Subcutaneous adipose tissue (tissue), 4 donors: ENCODE measurements around the gene ETS1. TPM values are rescaled to one million over a fixed set of nuclear protein-coding genes. Genes with fewer than 3 reads are reported as not detected.

Source experiments
- total RNA-seq, 4 donors: library from RNA; depleted of rRNA; stranded (reverse); fragments of >200 nt; gene quantifications; one replicate each; pipeline ENCODE4 v1.1.0, GENCODE V29; 2016
- TF ChIP-seq, protein P1 (sequence below): fragments of 450-650 bp; IDR thresholded peaks from one replicate; pipeline ENCODE4 v1.5.1; 2016; ENCODE audit warnings: low read depth, mild to moderate bottlenecking, control low read depth, antibody characterized with exemption, moderate library complexity

Gene ETS1
- total RNA-seq, 4 donors from 2014 or later = 57.6 to 149 (median 96.7) TPM

DNA sequence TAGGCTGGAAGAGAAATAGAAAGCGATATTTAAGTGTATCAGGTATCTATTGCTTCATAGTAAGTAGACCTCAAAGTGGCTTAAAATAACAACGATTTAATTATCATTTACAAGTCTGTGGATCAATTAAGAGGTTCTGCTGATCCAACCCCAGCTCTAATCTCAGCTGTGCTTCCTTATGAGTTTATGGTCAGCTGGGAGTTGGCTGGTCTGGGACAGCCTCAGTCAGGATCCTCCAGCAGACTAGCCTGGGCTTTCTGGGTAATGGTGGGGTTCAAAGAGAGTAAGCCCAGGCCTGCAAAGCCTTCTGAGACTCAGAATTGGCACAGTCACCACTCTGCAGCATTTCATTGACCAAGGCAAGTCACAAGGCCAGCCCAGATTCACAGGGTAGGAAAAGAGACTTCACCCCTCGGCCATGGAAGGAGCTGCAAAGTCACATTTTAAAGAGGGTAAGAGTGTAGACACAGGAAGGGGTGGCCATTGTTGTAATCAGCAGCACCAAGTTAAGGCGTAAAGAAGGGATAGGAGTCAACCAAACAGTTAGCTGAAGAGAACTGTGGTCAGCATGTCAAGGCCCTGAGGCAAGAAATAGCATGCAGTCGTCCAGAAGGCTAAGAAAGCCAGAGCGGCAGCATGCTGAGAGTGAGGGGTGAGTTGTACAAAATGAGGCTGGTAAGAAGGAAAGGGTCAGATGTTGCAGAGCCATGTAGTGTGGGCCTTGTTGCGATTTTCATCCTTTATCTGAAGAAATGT, 168.2 kb downstream of the ETS1 start:
- TF ChIP-seq, protein P1, sequence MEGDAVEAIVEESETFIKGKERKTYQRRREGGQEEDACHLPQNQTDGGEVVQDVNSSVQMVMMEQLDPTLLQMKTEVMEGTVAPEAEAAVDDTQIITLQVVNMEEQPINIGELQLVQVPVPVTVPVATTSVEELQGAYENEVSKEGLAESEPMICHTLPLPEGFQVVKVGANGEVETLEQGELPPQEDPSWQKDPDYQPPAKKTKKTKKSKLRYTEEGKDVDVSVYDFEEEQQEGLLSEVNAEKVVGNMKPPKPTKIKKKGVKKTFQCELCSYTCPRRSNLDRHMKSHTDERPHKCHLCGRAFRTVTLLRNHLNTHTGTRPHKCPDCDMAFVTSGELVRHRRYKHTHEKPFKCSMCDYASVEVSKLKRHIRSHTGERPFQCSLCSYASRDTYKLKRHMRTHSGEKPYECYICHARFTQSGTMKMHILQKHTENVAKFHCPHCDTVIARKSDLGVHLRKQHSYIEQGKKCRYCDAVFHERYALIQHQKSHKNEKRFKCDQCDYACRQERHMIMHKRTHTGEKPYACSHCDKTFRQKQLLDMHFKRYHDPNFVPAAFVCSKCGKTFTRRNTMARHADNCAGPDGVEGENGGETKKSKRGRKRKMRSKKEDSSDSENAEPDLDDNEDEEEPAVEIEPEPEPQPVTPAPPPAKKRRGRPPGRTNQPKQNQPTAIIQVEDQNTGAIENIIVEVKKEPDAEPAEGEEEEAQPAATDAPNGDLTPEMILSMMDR = no peak

DNA sequence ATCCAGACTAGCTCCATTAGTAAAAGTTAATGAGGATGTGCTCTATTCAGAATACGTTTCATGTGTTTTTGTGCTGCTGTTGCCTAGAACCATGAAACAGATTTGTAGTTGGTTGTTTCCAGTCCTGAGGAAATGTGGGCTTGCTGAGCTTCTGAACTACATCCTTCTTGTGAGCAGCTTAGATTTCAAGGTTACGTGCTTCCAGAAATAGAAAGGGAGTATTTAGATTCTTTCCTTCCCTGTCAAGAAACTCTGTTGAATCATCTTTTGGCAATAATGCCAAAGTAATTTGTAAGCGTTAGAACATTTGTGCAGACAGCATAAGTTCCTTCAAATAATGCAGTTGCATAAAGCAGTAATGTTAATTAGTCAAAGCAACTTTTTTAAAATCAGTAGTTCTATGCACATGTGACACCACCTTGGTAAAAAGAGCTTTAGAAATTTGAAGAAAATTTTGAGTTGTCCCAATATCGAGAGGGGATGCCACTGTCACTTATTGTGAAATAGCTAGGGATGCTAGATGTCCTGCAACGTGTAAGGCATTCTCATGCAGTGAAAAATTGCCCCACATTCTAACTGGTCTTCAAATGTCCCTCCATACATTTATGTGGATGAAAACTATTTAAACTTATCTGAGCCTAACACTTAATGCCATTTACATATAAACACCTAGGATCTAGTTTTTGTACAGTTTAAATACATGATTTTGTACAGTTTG, 169.6 kb downstream of the ETS1 start:
- TF ChIP-seq, protein P1 = no peak

DNA sequence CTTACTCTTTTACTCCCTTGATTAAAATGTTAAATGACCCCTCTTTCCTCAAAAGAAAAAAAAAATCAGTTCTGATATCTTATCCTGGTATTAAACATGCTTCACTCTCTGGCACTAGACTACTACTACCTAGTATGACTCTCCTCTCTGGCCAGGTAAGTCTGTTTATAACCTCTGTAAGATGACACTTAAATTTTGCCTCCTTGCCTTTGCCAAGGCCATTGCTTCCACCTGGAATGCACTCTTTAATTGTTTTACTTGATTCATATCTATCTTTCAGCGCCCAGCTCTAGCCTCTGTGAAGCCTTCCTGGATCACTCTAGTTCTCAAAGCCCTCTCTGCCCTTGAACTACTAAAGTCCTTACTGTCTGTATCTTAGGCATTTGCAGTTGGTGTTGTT, 170.4 kb downstream of the ETS1 start:
- TF ChIP-seq, protein P1 = no peak

DNA sequence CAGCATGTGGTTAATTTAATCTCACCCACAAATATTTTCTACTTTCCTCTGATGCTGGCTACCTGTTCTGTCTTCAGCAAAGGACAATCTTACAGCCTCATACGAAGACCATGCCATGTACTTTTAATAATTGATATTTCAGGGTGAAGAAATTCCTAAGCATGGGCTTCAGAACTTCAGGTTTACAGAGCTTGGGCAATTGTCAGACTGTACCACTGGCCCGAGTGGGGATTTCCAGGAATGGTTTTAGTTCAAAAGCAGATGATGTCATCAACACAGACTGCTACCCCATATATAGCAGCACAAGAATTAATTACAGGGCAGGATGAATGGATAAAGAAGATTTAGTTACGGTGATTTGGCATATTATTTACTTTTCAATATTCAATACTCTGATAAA, 171.8 kb downstream of the ETS1 start:
- TF ChIP-seq, protein P1 = no peak

DNA sequence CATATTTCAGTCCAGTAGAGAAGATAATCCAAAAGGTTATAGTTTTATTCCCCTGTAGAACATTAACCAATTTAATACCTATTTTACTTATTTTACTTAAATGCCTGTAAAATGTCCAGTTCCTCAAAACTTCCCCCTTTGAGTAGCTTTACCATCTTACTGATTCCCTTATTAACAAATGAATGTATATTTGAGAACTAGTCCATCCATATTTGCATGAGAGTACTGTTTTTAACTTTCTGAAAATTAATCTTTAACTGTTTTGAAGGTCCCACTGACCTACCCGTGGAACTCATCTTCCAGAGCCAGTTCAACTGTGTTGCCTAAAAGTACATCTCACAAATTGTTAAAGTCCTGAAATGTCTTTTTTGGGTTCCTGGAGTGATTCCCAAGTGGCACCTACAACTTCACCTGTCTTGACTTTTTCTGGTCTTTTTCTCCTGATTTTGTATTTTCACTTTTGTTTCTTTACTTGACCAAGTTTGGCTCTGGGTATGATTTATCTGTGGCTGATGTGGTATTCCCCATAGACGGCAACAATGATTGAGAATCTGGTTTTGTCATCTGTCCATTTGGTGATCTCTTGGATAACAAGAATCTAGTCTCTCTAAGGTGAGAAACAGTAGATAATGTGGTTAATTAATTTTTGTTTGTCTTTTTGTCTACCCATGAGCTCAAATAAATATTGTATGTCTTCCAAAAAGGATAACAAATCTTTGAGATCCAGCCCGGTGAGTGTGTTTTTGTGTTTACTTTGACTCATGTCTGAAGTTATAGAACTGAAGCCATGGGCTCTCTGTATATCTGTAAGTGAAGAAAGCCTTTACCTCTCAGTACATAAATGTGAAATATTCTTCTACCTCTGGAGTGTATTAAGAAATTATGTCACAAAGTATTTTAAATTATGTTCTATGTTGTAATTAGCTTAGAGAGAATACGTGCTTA, 174.2 kb downstream of the ETS1 start:
- TF ChIP-seq, protein P1 = no peak

DNA sequence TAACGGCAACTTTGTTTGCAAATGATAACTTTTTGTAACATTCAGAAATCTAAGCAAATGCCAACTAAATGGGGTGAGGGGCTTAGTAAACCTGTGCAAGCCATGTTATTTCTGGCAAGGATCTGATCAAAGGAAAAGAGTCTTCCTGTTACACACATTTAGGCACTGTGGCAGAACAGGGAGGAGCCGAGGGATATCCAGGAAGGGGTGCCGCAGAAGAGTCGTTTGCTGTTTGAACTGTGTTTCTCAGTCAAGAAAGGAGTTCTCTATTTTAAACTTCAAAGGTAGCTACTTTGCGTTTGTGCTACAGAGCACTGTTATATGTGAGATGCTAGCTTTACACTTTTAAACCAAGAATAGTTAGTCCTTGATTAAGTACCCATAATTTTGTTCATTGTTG, 175.5 kb downstream of the ETS1 start:
- TF ChIP-seq, protein P1 = no peak
